NT2/D1 (cell line): Measurements from ENCODE around the gene ADNP2.

Experiments
- SUZ12 ChIP-seq: IDR thresholded peaks from 2 replicates; pipeline ENCODE4 v1.6.1; 2011; ENCODE audit not compliant: insufficient read length, insufficient read depth; ENCODE audit errors: extremely low read depth
- YY1 ChIP-seq: IDR thresholded peaks from 2 replicates; pipeline ENCODE4 v1.6.1; 2011; ENCODE audit not compliant: insufficient read length, insufficient read depth
- ZNF274 ChIP-seq: IDR thresholded peaks from 2 replicates; pipeline ENCODE4 v1.6.1; 2011; ENCODE audit warnings: mild to moderate bottlenecking, low read depth, low read length

DNA sequence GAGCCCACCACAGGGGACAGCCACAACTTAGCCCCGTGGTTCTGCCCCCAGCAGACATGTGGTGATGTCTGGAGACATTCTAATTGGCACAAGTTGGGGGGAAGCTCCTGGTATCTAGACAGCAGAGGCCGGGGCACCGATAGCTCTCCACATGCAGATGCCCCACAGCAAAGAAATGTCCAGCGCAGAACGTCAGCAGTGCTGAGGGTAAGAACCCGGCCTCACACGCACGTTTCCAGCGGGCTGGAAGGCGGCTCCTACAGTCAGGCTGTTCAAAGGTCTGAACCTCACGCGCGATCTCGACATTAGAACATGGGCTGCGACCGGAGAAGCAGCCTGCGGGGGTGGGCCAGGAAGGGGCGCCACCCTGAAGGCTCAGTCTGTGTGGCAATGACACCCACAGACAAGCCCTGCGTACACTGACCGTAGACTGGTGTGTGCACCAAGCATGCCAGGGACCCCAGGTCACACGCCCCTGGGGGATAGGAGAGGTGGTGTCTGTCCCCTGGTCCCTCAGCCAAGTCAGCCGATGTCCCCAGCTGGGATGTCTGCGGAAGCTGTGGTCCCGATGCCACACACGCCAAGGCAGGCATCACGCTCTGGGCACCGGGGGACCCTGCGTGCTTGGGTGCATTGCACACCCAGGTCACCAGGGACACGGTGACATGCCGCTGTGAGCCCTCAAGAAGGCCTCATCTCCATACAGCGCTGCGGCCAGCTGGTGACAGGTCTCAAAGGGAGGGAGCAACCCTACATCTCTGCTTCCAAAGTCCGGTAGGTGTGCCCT, 71.9 kb downstream of the ADNP2 start:
- TF ChIP-seq YY1 = no peak
- TF ChIP-seq ZNF274 = no peak
- no peak for TF ChIP-seq SUZ12
